ENCODE measurements around the gene SLC6A8.

DNA sequence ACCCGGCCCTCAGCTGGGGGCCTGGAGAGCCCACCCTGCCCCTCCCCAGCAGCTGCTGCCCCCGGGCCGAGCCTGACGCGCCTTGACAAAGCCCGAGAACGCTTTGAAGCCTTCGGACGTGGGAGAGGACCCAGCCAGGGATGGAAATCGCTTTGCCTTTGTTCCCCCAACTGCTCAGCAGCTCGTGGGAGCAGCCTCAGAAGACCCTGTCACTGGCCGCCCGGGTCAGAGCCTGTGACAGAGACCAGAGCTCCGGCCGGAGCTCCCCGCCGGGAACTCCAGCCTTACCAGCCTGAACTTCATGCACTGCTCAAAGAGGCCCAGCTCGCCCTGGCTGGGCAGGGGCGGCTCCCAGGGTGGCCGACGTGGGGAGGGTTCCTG lies 2.6 kb upstream of the SLC6A8 start:
- TF ChIP-seq POLR2A (IDR thresholded peaks at IDR 0.05; ENCODE audit: low read length) (no peak), GATA1 (IDR thresholded peaks at IDR 0.05; ENCODE audit: low read depth, low read length) (no peak)

Measured in erythroblast (primary cell).